ENCODE results near the gene RAB40A.
"Not testable (repeated sequence)": the region's sequence is repeated elsewhere in the genome, so short reads cannot be mapped to it uniquely, and the experiment has no call there.

The RAB40A gene

DNA sequence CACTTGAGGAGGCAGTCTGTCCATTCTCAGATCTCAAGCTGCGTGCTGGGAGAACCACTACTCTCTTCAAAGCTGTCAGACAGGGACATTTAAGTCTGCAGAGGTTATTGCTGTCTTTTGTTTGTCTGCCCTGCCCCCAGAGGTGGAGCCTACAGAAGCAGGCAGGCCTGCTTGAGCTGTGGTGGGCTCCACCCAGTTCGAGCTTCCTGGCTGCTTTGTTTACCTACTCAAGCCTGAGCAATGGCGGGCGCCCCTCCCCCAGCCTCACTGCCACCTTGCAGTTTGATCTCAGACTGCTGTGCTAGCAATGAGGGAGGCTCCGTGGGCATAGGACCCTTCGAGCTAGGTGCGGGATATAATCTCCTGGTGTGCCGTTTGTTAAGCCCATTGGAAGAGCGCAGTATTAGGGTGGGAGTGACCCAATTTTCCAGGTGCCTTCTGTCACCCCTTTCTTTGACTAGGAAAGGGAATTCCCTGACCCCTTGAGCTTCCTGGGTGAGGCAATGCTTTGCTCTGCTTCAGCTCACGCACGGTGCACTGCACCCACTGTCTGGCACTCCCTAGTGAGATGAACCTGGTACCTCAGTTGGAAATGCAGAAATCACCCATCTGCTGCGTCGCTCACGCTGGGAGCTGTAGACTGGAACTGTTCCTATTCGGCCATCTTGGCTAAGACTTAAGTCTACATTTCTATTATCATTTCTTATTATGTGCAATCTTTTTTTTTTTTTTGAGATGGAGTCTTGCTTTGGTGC, 59.1 kb downstream of the RAB40A start:
- DNase-seq, result not testable (repeated sequence)

DNA sequence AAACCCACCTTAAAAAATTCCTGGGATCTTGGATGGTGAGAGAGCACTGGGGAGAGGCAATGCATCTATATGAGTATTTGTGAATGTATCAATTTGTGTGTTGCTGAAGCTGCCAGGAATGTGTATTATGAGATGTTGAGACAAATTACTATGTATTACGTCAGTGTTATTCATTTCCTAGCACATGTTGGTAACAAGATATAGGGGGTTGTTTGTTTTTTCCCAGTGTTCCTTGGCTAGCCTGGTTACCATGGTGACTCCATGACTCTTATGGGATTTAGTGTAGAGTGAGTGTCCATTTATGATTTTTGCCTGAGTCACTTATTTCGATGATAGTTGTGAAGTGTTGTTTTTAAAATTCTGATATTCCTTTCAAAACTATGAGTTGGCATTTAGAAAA, 65.6 kb downstream of the RAB40A start:
- DNase-seq, result no peak

Data from activated CD4-positive, CD25-positive, alpha-beta regulatory T cell treated with anti-CD3 and anti-CD28 coated beads, Interleukin-2, amount 50 U/mL, for 72 hours (primary cell).